Activated T-cell treated with anti-CD3 and anti-CD28 coated beads for 48 hours (primary cell): ENCODE measurements around the gene CHST1.

ENCODE experiments used
- DNase-seq: peaks from one replicate; pipeline ENCODE4 v3.0.0-alpha.2; 2020; ENCODE audit warnings: low read depth

CHST1 gene

GRCh38 chr11:45665206-45665932, at the start of gene CHST1:
Gene CHST1, minus strand, starts transcription at chr11:45665622. Its CDS starts 14,699 bp downstream, at chr11:45650923.
- no peak for DNase-seq

DNA sequence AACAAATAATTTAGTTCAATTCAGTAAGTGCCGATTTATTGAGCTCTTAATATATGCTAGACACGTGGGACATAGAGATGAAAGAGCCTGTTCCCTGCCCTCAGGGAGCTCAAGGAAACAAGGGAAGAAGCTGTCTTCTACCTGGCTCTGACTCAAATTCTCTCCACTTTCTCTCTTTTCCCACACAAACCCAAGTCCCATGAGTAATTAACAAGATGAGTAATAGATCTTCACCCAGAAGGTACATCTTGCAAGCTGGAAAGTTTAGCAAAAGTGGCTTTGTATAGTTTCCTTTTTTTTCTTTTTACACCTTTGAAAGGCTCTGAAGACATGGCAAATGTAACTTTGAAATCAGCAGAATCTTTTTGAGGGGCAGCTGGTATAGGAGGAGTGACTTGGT, 48.2 kb upstream of the CHST1 start:
- DNase-seq, result no peak

DNA sequence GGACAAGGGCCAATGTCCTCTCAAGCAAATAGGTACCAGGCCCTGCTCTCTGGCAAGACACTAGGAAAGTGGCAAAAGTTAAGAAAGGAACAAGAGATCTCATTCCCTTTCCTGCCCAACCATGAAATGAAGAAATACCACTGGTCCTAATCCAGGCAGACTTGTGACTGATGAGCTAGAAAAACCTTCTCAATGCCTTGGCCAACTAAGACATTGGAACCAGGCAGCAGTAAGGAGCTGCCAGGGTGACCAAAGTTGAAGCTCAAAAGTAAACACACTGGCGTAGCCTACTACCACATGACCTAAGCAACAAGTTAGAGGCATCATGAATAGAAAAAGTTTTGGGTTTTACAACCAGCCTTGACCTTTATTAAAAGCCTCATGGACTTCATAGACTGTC, 45.1 kb upstream of the CHST1 start:
- no peak for DNase-seq

GRCh38 chr11:45708887-45709663, 43.7 kb upstream of the CHST1 start:
- no peak for DNase-seq

DNA sequence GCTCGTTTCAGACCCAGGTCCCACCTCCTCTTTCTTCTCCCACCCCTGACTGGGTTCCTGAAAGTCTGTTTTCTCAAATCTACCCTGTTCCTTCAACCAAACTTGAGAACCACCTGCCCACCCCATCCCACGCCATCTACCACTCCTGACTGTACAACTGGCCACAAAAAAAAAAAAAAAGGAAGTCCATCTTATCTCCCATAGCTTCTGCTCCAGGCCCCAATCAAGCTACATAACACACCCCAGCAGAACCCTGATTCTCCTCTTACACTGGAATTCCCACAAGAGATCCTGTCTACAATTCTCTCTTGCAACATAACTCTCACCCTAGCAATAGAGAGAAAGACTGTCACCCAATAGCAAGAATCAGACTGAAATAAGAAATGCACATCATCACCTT, 39.2 kb upstream of the CHST1 start:
- no peak for DNase-seq

GRCh38 chr11:45704133-45704532, 38.7 kb upstream of the CHST1 start:
- no peak for DNase-seq

DNA sequence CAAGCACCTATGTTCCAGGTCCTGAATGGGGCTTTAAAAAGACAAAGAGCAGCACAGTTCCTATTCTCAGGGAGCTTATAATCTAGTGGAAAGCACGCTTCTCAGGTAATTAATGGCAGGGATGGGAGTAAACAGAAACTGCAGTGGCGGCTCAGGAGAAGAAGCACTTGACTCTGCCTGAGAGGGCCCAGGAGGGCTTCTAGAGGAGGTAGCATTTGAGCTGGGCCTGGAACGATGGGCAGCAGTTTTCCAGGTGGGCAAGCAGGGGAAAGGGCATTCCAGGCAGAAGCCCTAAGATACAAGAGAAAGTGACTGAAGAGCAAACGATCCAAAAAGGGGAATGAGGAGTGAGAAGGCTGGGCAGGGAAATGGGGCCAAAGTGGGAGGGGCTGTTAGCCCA, 37.1 kb upstream of the CHST1 start:
- DNase-seq, result no peak

DNA sequence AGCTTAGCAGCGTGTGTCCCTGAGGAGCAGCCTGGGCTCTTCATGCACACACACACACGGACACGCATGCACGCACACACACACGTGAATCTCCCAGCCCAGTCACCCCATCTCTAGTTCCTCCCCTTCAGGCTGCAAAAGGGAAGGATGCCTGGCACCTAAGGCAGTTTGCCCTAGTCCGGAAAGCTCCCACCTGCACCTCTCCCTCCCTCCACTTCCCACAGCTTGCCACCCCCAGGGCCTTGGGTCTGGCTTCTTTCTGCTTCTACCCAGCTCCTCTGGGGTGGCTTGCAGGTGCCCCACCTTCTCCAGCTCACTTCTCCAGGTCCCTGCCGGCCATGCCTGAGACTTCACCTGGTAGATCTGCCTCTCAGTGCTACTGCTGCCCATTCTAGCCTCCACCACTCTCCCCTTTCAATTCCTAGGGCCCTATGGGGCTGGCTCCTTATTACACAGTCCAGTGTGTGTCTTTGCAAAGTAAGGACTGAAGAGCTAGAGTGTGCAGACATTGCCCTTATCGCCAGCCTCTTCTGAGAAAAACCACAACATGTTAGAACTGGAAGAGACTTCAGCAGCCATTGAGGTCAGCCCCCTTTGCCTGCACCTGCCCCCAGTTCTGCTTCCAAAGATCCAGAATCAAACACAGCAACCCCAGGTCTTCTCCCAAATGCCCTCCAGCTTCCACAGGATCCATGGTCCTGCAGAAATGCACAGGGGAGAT, 33.5 kb upstream of the CHST1 start:
- no peak for DNase-seq

DNA sequence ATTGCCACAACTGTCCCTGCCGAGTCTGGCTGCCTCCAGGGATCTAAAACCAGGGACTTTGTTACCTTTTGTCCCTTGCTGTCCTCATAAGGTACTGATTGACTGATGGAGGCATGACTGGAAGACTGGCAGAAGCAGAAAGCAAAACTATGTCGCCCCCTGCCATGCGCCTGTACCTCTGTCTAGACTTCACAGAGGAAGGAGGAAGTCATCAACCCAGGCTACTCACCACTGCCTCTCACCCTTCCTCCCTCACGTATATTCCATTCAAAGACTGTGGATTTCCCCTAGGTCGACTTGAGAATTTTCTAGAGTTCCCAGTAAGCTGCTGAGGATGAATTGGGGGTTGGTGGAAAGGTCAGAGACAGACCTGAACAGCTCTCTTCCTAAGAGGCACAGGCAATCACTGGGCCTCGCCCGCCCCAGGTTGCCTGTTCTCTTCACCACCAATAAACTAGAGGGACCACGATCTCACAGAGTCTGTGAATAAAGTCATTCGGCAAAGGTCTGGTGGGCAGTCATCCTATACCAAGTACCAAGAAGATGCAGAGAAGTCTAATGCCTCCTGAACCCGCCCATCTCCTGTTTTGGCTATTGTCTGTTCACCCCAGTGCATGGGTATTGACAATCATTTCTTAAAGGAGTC, 27.5 kb upstream of the CHST1 start:
- no peak for DNase-seq

DNA sequence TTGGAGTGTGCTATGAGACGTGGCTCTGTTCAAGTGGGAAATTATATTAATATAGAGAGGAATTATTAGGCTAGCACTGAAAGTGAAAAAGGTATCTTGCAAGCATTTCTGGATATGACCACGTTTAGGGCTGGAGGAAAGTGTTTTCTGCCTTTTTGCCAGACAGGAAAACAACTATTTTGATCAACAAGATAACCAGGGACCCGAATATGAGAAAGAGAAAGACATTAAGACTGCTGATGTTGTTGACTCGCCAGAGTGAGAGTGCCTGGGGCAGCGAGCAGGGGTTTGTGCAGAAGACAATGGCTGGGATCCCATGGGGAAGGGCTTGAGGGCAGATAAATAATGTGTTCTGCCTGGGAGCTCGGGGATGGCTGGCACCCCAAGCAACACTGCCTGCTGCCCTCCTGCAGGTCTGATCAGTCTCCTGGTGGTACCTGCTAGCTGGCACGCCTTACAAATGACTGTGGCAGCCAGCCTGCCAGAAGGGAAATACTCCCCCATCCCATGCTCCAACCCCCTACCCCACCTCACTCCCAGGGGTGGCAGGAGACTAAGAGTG, 23.1 kb upstream of the CHST1 start:
- no peak for DNase-seq

- DNase-seq, result no peak
Measured at GRCh38 chr11:45687836-45688235, 22.4 kb upstream of the CHST1 start.

DNA sequence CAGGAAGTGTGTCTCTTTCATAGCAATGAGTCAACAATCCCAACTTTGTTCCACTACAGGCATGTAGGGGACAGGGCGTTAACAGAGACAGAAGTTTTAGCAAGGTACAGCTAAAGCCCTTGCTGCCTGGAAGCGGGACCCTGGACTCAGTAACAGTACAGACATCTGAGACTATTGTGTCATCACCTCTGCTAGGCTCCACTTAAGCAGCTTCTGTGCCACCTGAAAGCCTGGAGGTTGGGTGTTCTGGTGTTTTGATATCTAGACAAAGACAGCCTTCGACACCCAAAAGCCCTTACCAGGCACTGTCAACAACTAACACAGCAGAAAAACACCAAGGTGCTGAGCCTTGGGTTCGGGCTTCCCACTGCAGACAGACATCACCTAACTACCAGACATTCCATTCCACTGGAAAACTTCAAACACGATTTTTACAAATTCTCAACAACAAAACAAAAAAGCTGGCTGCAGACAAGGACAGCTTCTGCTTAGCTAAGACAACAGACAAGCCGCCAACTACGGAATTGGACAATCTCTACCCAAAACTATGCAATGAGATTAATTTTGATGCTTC, 20.6 kb upstream of the CHST1 start:
- no peak for DNase-seq

DNA sequence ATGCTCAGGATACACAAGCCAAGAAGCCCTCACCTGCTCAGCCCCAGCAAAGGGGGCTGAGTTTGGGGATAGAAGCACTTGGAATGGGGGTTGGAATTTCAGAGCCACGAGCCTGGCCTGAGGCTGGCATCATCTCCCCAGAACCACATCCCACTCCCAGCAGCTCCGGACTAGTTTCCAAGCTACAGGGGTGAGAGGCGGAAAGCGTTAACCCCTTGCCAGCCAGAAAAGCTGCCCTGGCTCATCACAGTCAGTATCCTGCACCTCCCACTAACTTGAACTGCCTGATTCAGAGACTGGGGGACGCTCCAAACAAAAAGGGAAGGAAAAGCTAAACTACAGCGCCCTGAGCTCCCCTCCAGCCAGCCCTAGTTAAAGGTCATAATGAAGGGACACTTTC, 19.0 kb upstream of the CHST1 start:
- no peak for DNase-seq

DNA sequence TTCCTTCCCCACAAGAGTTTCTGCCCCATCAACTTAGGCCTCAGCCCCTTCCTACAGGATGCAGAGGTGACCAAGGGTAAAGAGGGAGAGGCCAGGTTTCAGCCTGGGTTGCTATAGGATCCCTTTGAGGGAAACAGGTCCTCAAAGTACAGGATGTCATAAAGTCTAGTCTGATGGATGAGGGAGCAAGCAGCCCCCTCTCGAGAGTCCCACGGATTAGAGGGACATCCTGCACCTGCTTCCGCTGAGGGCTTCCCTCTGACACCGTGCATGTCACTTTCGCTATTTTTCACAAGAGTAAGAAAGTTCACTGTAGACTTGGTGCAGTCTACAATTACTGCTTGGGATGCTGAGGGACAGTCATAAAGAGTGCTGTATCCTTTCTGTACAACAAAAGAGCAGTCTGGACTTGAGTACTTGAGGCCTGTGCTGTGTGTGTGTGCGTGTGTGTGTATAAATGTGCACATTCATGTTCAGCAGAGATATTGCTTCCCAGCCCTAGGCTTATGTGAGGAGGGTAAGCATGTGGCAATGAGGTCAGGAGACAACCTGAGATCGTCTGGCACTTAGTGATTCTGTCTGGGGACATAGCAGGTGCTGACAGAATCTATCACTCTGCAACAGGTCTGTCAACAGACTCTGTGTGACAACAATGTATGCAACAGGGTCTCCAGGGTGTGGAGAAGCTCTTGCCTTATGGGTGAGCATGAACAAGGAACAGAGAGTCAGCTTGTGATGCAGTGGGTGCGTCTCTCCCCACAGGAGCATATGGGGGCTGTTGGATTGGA, 18.0 kb upstream of the CHST1 start:
- DNase-seq, result no peak

DNA sequence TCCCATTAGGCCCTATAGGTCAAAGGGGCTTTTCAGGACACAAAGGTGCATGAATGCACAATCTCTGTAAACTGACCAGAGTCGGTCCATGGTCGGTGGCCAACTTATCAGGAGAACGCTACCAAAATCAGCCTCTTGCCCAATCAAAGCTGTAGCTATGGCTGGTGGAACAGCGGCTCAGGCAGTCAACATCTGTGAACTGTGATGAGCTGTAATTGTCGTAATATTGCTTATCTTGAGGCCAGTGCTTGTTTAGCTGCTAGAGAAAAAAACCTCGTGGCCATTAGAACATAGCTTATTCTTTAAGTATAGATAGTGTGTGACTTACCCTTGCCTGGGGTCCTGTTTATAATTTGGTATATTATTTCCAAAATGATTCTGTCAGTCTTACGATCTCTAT, 14.4 kb upstream of the CHST1 start:
- no peak for DNase-seq

- DNase-seq, result no peak
Measured at GRCh38 chr11:45678976-45679375, 13.6 kb upstream of the CHST1 start.

GRCh38 chr11:45677770-45678512, 12.5 kb upstream of the CHST1 start:
- no peak for DNase-seq

- no peak for DNase-seq
Measured at GRCh38 chr11:45676522-45677095, 11.2 kb upstream of the CHST1 start.

DNA sequence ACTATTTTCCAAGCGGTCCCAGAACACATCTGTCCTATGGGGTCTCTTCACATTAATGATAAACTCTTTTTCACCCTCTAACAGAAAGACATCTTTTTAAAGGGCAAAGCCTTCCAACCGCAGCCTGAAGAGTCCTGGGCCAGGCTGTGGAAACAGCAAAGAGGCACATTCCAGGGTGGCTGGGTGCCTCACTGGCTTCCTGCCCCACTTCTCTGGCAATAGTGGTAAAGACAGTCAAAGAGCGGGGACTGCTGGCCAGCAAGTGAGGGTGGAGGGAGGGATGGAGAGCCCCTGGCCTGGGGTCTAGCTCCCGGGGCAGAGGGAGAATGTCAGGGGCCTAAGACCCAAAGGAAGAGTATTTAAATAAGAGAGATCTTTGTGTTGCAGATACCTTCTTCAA, 10.2 kb upstream of the CHST1 start:
- no peak for DNase-seq
